GM10266 (cell line): ENCODE measurements around the gene TMEM234.
A peak's percentile ranks its signal among the peaks of the same experiment; 100 is the strongest.

Experiments
- DNase-seq: peaks from one replicate; pipeline ENCODE4 v3.0.0; 2012; ENCODE audit errors: extremely low spot score
- TF ChIP-seq, protein P1 (sequence below): IDR thresholded peaks from 2 replicates; pipeline ENCODE4 v1.5.1; 2012; ENCODE audit warnings: mild to moderate bottlenecking, low read depth; ENCODE audit not compliant: control insufficient read depth, insufficient read depth; ENCODE audit errors: missing control alignments

TMEM234 gene

DNA sequence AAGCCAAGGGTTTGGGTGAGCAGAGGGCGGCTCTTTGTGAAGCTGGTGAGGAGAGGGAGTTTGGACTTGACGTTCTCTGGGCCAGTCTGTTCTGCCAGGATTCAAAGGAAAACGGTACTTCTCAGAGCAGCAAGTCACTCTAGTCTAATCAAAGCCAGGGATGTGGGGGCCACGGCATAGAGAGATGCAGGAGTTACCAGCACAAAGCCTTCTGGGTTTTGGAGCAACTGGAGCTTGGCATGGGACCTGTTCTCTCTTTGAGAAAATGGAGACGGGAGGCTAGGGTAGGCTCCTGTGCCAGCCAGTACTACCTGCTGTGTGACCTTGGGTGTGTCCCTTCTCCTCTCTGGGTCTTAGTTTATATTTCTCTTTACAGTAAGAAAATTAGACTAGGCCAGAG, 40.6 kb downstream of the TMEM234 start:
- TF ChIP-seq, protein P1, sequence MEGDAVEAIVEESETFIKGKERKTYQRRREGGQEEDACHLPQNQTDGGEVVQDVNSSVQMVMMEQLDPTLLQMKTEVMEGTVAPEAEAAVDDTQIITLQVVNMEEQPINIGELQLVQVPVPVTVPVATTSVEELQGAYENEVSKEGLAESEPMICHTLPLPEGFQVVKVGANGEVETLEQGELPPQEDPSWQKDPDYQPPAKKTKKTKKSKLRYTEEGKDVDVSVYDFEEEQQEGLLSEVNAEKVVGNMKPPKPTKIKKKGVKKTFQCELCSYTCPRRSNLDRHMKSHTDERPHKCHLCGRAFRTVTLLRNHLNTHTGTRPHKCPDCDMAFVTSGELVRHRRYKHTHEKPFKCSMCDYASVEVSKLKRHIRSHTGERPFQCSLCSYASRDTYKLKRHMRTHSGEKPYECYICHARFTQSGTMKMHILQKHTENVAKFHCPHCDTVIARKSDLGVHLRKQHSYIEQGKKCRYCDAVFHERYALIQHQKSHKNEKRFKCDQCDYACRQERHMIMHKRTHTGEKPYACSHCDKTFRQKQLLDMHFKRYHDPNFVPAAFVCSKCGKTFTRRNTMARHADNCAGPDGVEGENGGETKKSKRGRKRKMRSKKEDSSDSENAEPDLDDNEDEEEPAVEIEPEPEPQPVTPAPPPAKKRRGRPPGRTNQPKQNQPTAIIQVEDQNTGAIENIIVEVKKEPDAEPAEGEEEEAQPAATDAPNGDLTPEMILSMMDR = no peak
- no peak for DNase-seq

DNA sequence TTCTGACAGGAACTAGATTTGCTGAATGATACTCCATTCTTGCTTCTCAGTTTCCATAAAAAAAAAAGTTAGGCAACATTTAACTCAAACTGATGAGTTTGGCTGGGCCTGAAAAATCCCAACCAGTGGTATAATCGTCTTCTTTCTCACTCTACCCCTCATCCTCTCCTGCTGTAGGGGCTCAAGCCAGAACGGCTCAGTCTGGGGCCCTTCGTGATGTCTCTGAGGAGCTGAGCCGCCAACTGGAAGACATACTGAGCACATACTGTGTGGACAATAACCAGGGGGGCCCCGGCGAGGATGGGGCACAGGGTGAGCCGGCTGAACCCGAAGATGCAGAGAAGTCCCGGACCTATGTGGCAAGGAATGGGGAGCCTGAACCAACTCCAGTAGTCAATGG, 41.1 kb downstream of the TMEM234 start:
- no peak for DNase-seq
- TF ChIP-seq, protein P1 = no peak

DNA sequence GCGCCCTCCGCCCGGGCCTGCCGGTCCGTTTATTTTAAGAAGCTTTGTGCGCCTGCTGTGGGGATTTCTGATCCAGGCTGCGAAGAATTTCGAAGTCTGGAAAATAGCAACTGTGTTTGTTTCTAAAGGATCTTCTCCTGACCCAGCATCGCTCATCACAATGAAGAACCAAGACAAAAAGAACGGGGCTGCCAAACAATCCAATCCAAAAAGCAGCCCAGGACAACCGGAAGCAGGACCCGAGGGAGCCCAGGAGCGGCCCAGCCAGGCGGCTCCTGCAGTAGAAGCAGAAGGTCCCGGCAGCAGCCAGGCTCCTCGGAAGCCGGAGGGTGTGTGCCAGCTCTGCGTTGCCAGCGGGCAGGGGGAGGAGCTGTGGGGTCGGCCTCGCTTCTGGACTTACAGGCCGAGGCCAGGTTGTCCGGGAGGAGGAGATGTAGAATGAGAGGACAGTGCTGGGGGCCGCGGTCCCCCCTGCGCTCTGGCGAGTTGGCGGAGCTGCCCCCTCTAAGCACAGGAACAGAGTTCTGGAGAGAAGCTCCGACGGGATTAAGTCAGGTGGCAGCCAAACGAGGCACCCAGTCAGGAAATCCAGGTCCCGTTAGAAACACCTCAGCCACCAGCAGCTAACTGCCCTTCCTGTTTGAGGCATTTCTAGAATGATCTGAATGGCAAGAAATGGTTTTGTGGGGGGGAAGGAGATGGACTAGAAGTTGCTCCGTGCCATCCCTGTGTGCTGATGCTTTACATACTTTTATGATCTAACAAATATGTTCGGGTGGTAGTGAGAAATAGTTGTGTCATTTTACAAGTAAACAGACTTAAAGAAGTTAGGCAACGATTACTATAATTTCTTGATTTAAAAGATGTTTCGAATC, 41.7 kb downstream of the TMEM234 start:
- peak; percentile 41 for DNase-seq
- TF ChIP-seq, protein P1 = no peak

DNA sequence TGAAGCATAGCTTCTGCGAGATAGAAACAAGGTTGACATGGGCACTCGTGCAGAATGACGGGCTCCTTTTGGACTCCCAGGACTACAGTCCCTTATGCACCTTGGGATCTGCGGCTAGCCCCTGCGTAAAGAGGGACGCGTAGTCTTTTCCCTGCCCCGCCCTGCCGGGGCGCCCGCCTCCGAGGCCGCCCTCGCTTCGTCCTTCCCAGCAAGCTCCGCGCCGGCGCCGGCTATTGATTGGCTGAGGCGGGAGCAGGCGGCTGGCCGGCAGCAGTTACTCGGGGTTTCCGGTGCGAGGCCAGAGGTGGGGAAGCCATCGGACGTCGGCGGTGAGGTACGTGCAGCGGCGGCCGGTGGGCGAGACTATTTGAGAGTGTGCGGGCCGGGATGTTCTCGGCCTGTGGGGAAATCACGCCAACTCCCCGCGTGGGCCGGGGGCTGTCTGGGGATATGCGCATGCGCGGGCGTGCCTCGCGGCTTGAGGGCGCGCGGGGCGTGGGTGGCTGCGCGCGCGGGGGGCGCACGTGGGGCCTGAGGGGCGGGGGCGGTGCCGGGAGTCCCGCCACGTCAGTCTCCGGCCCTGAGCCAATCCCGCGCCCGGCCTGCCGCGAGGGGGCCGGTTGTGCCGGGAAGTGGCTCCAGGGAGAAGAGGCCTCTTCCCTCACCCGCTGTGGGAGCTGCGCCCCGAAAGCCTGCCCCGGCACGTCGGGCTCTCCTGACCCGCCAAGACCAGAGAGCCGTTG, 42.5 kb downstream of the TMEM234 start, which contains the start of gene TXLNA:
TXLNA (plus strand) TSS at position 233 of the 743 bp plus-strand sequence. CDS start 671 bp downstream, outside the sequence.
- peak; percentile 97 for DNase-seq
- TF ChIP-seq, protein P1 = no peak

DNA sequence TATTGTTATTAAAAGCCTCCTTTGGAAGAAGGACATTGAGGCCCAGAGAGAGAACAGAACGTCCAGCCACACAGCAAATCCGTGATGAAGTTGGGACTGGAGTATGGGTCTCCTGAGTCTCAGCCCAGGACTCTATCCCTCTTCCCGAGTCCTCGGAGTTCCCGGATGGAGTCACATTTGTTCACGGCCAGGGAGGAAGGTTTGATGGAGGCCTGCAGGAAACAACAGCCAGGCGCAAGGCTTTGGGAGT, 43.0 kb downstream of the TMEM234 start:
- no peak for DNase-seq
- TF ChIP-seq, protein P1 = no peak

DNA sequence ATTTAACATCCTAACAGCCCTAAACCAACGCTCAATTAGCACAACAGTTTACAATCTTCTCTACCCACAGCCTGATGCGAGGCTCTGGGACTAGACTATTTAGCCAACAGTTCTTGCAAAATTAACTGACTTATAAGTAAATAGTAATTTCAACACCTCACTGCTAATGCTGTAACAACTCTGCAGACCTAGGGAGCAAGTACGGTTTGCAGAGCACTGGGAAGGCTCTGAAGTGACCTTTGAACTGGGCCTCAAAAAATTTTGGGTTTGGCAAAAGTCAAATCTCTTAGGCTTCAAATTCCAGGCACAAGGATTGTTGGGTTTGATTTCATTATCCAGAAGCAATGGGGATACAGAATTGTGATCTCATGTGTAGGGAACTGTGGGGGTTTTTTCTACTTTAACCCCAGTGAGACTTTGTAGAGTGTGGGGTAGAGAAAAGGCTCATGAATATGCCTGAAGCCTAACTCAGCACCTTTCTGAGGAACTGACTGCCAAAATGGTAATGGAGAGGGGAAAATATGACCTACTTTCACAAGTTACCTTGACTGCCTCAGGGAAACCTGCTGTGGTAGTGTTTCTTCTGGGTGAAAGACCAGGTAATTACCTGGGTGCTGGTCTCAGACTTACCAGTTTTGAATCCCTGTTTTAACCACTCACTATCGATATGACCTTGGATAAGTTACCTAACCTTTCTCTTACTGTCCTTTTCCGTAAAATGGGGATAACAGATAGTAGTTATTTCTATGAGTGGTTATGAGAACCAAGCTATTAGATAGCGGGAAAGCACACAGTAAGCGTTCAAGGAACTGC, 43.6 kb downstream of the TMEM234 start:
- DNase-seq = no peak
- TF ChIP-seq, protein P1 = no peak
